Ramos (cell line): ENCODE measurements around the gene PFKFB4.

ENCODE experiments used
- in situ Hi-C: fragments of 300-500 bp; cut with MboI; formaldehyde crosslinking; loops from one replicate; pipeline ENCODE4 v1.14.3; 2022; ENCODE audit warnings: low sequenced_read_pairs; ENCODE audit not compliant: unreplicated experiment

Gene PFKFB4

GRCh38 chr3:48469046-48469915 lies 87.3 kb downstream of the PFKFB4 start:
- in situ Hi-C loops, result loop anchor here (10.0 kb wide), 1 partner anchor 166 kb away; the partner anchor contains the start of gene SLC26A6

- in situ Hi-C loops, result loop anchor here (10.0 kb wide), 1 partner anchor 166 kb away; the partner anchor contains the start of gene SLC26A6
These were observed 88.3 kb downstream of the PFKFB4 start for GRCh38 chr3:48468329-48468731.
